Spleen (tissue), 11 donors: ENCODE results near the gene ZNF467. TPM values are rescaled to one million over a fixed set of nuclear protein-coding genes. Genes with fewer than 3 reads are reported as not detected.

Source experiments
- DNase-seq: peaks from one replicate; pipeline ENCODE4 v3.0.0-alpha.2; 2020
- H3K27ac ChIP-seq, 8 donors: fragments of 200-600 bp; sonication (generic) in 7 of 8; 1 replicate in 4 of 8; 2 replicates in 4 of 8; pipeline versions ENCODE4 v1.5.0 to v1.8.0; 2016 to 2021; ENCODE audit warnings: inconsistent platforms in 4 of 8, mild to moderate bottlenecking in 4 of 8, moderate library complexity in 1 of 8
- H3K27me3 ChIP-seq, 7 donors: fragments of 200-600 bp; sonication (generic) in 6 of 7; replicated peaks in 1 of 7; 1 replicate in 4 of 7; 2 replicates in 3 of 7; pipeline versions ENCODE4 v1.5.0 to v1.8.0; 2016 to 2021; ENCODE audit warnings: inconsistent platforms in 3 of 7, mild to moderate bottlenecking in 1 of 7
- H3K36me3 ChIP-seq, 6 donors: fragments of 200-600 bp; sonication (generic) in 5 of 6; 1 replicate in 4 of 6; 2 replicates in 2 of 6; pipeline versions ENCODE4 v1.5.0 to v1.8.0; 2016 to 2021; ENCODE audit warnings: inconsistent platforms in 2 of 6
- H3K4me1 ChIP-seq, 6 donors: fragments of 200-600 bp; sonication (generic) in 5 of 6; 1 replicate in 3 of 6; 2 replicates in 3 of 6; pipeline versions ENCODE4 v1.5.0 to v1.8.0; 2016 to 2021; ENCODE audit warnings: inconsistent platforms in 3 of 6
- H3K4me3 ChIP-seq, 8 donors: fragments of 200-600 bp; sonication (generic) in 7 of 8; 1 replicate in 4 of 8; 2 replicates in 4 of 8; pipeline versions ENCODE4 v1.5.0 to v1.8.0; 2016 to 2021; ENCODE audit warnings: inconsistent platforms in 4 of 8, mild to moderate bottlenecking in 4 of 8, moderate library complexity in 2 of 8
- H3K9me3 ChIP-seq, 8 donors: fragments of 200-600 bp; sonication (generic) in 7 of 8; 1 replicate in 4 of 8; 2 replicates in 4 of 8; pipeline versions ENCODE4 v1.5.0 to v1.8.0; 2016 to 2021; ENCODE audit warnings: inconsistent platforms in 4 of 8
- POLR2A ChIP-seq, 3 donors: fragments of 450-650 bp; IDR thresholded peaks; one replicate each; pipeline ENCODE4 v1.5.1; 2017; ENCODE audit warnings: antibody characterized with exemption in 3 of 3, mild to moderate bottlenecking in 1 of 3
- POLR2AphosphoS5 ChIP-seq, 3 donors: sonication (generic); formaldehyde crosslinking; IDR thresholded peaks; one replicate each; pipeline ENCODE4 v1.5.1; 2017; ENCODE audit warnings: antibody characterized with exemption in 3 of 3
- WGBS, 5 donors: extraction: QIAGEN DNeasy Blood & Tissue Kit in 3 of 5; methylation state at CpG; one replicate each; pipeline versions ENCODE4 v1.1.5 to v1.1.7; 2013 to 2018; 5-methylcytosine and 5-hydroxymethylcytosine counted together
- intact Hi-C: fragments of 100-400 bp; cut with DNase I; formaldehyde crosslinking; loops from one replicate; pipeline ENCODE4 v1.15.0; 2023; ENCODE audit warnings: low total_unique reads
- polyA plus RNA-seq, 3 donors: library from polyadenylated mRNA; stranded (reverse); fragments of 200-250 nt; gene quantifications; one replicate each; pipeline ENCODE4 v1.2.1, GENCODE V29; 2013
- total RNA-seq, 7 donors: library from RNA; depleted of rRNA in 3 of 7; stranded (reverse); fragments of >200 nt in 3 of 7; fragmentation: NEBNext Ultra II Directional in 4 of 7; extraction: Animal tissue kit (Norgen Biotek cat#: 25700) in 4 of 7; gene quantifications; one replicate each; pipeline versions ENCODE4 v1.1.0 to v1.2.1, GENCODE V29; 2016 to 2021
- TF ChIP-seq, protein P1 (sequence below), 11 experiments: fragments of 200-600 bp in 7 of 11; fragments of 450-650 bp in 4 of 11; sonication (generic) in 4 of 11; IDR thresholded peaks in 8 of 11; conservative IDR thresholded peaks in 3 of 11; 1 replicate in 7 of 11; 2 replicates in 4 of 11; pipeline versions ENCODE4 v1.4.0 to v1.8.0; 2016 to 2021; ENCODE audit warnings: antibody characterized with exemption in 11 of 11, inconsistent platforms in 4 of 11, mild to moderate bottlenecking in 1 of 11
- donor health status: healthy with polysubstance abuse.
- donor health status: DM: no; HTN: no; CAD: no; lungs with moderate emphysema.
- donor health status: DM: no; HTN: no; CAD: no.
- donor health status: Bipolar disorder and iron deficiency.
- donor health status: healthy.
- donor health status: DM: no; HTN: no; CAD: no.
- donor health status: DM: yes; HTN: yes; CAD: no.

ZNF467 gene
- total and polyA plus RNA-seq, 10 donors: 6.0 to 48.5 (median 31.3) TPM

DNA sequence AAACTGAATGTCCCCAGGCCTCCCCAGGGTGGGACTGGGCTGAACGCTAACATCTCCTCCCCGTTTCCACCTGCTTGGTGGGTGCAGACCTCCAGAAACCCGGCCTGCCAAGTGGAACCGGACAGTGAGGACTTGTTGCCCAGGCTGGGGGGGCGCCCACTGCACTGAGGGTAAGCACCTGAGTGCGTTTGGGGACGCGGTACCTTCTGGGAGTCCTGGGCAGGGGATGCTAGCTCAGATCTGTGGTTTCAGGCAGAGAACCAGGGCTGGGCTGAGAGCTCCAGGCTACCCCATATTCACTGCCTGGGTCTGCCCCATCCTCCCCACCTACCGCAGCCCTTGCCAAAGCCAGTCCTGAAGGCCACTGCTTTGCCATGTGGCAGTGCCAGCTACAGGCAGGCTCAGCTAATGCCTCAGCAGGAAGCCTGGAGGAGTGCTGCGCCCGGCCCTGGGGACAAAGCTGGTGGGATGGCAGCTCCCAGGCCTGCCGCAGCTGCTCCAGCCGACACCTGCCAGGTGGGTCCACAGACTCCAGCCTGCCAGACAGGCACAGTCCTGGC, 3.5 kb upstream of the ZNF467 start:
- Histone ChIP-seq H3K27ac (peak overlapping the region in 5 of 8 donors; percentile 43 to 67 (median 63)), H3K9me3 (no peaks in the 10 kb centered on the region), H3K4me1 (peaks cover 17 to 58% (median 33%) of the 10 kb centered on the region in 6 donors), H3K36me3 (no peaks in the 10 kb centered on the region), H3K4me3 (peak overlapping the region in 1 of 8 donors; percentile 28), H3K27me3 (peaks cover 0 to 18% (median 0%) of the 10 kb centered on the region in 7 donors)
- peak; percentile 84 for DNase-seq
- intact Hi-C loops: no loop called here
- TF ChIP-seq POLR2A (IDR thresholded peaks at IDR 0.05): no peak
- peak in 1 of 3 donors; percentile 17 for TF ChIP-seq POLR2AphosphoS5 (IDR thresholded peaks at IDR 0.05)
- WGBS, 5 donors: 62 to 76% (median 69%) methylated on average over 9 to 13 of the region's 13 CpGs

DNA sequence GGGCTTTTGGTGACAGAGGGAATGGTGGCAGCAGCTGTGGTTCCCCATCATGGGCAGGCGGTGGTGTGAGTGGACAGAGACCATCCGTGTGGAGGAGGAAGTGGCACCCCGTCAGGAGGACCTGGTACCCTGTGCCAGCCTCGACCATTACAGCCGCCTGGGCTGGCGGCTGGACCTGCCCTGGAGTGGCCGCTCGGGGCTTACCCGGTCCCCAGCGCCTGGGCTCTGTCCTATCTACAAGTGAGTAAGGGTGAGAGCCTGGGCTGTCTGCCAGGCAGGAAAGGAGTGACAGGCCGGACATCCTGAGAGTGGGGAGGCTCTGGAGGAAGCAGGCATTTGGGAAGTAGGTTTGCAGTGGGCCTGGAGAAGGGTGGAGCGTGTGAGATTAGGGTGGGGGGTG, 2.9 kb upstream of the ZNF467 start:
- 7 to 13% (median 10%) methylated on average over 12 of the region's 12 CpGs for WGBS, 5 donors
- H3K36me3 ChIP-seq: no peaks in the 10 kb centered on the region
- no peaks in the 10 kb centered on the region for H3K9me3 ChIP-seq
- peak overlapping the region in 6 of 8 donors; percentile 43 to 67 (median 60) for H3K27ac ChIP-seq
- TF ChIP-seq, protein P1, sequence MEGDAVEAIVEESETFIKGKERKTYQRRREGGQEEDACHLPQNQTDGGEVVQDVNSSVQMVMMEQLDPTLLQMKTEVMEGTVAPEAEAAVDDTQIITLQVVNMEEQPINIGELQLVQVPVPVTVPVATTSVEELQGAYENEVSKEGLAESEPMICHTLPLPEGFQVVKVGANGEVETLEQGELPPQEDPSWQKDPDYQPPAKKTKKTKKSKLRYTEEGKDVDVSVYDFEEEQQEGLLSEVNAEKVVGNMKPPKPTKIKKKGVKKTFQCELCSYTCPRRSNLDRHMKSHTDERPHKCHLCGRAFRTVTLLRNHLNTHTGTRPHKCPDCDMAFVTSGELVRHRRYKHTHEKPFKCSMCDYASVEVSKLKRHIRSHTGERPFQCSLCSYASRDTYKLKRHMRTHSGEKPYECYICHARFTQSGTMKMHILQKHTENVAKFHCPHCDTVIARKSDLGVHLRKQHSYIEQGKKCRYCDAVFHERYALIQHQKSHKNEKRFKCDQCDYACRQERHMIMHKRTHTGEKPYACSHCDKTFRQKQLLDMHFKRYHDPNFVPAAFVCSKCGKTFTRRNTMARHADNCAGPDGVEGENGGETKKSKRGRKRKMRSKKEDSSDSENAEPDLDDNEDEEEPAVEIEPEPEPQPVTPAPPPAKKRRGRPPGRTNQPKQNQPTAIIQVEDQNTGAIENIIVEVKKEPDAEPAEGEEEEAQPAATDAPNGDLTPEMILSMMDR (IDR thresholded peaks at IDR 0.05 in 8 of 11, conservative IDR thresholded peaks at IDR 0.05 in 3 of 11): no peak
- no peak for TF ChIP-seq POLR2A (IDR thresholded peaks at IDR 0.05)
- peak; percentile 57 to 77 (median 73) for TF ChIP-seq POLR2AphosphoS5 (IDR thresholded peaks at IDR 0.05)
- H3K27me3 ChIP-seq: peaks cover 0 to 18% (median 0%) of the 10 kb centered on the region in 7 donors
- peak; percentile 88 for DNase-seq
- intact Hi-C loops: no loop called here
- H3K4me1 ChIP-seq: peaks cover 18 to 62% (median 34%) of the 10 kb centered on the region in 6 donors
- H3K4me3 ChIP-seq: peak overlapping the region in 1 of 8 donors; percentile 28

DNA sequence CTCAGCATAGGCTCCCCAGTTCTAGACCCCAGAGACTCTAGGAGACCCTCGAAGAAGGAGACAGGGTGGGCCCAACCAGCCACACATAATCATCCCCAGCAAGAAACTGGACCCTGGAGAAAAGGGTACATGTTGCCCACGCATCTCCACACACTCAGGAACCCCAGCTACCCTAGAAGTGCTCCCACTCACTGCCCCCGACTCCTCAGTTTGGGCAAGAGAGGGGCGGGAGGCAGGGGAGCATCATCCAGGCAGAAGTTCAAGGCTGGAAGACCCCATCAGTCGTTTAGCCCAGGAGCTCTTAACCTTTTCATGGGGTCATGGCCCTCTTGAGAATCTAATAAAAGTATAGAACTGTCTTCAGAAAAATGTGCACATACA, 1.8 kb upstream of the ZNF467 start:
- peaks cover 0 to 18% (median 0%) of the 10 kb centered on the region in 7 donors for H3K27me3 ChIP-seq
- peaks cover 23 to 67% (median 43%) of the 10 kb centered on the region in 6 donors for H3K4me1 ChIP-seq
- no peaks in the 10 kb centered on the region for H3K9me3 ChIP-seq
- TF ChIP-seq POLR2A (IDR thresholded peaks at IDR 0.05) (no peak), POLR2AphosphoS5 (IDR thresholded peaks at IDR 0.05) (no peak)
- TF ChIP-seq, protein P1 (IDR thresholded peaks at IDR 0.05 in 8 of 11, conservative IDR thresholded peaks at IDR 0.05 in 3 of 11): no peak
- peak overlapping the region in 4 of 8 donors; percentile 3 to 96 (median 32) for H3K27ac ChIP-seq
- H3K36me3 ChIP-seq: peaks cover 0 to 7% (median 0%) of the 10 kb centered on the region in 6 donors
- no peak for DNase-seq
- intact Hi-C loops: no loop called here
- 44 to 65% (median 60%) methylated on average over 4 to 5 of the region's 5 CpGs for WGBS, 5 donors
- H3K4me3 ChIP-seq: no peak overlapping the region

DNA sequence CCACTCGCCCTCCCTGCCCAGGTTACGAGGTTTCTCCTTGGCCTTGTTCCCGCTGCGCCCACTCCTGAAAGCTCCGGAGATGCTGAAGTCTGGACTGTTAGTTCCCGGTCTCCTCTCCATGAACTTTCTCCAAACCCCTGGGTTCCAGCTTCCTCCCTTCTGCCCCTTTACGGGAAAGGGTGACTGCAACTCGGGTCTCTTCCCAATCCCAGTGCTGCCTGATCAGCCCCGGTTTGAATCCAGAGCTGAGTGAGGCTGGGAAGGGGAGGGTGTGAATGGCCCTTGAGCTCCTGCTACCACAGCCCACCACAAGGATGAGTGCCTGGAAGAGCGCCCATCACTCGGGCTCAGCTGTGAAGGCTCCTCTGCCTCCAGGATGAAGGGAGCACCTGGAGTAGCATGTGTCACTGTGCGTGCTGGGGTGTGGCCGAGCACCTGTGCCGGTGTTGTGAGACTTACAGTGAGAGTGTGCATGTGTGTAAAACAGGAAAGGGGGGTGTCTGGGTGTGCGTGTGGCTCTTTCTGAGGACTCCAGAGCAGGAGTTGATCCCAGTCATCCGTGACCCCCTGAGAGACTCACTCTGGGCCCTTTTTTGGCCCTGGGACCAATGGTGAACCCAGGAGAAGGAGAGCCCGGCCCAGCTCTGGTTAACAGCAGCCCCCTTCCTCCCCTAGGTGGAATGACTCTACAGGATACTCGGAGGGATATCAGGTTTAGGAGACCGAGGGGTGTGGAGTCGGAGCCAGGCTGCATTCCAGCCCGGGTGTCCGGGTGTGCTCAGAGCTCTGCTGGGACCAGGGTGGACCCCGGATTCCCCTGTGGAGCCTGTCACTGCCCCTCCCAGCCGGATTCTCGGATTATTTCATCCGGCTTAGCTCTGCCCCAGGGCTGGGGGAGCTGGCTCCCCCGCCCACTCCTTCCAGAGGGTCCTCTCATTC, 1.1 kb upstream of the ZNF467 start:
- DNase-seq: peak; percentile 72
- intact Hi-C loops: no loop called here
- Histone ChIP-seq H3K4me1 (peaks cover 23 to 73% (median 43%) of the 10 kb centered on the region in 6 donors), H3K4me3 (peak overlapping the region in 4 of 8 donors; percentile 59 to 86 (median 66)), H3K9me3 (no peaks in the 10 kb centered on the region), H3K36me3 (peaks cover 0 to 14% (median 1%) of the 10 kb centered on the region in 6 donors), H3K27ac (peak overlapping the region in 7 of 8 donors; percentile 45 to 96 (median 81)), H3K27me3 (peaks cover 0 to 18% (median 0%) of the 10 kb centered on the region in 7 donors)
- no peak for TF ChIP-seq POLR2AphosphoS5 (IDR thresholded peaks at IDR 0.05)
- TF ChIP-seq, protein P1 (IDR thresholded peaks at IDR 0.05 in 8 of 11, conservative IDR thresholded peaks at IDR 0.05 in 3 of 11): no peak
- no peak for TF ChIP-seq POLR2A (IDR thresholded peaks at IDR 0.05)
- WGBS, 5 donors: 65 to 79% (median 69%) methylated on average over 20 to 27 of the region's 27 CpGs
